ENCODE results near the gene ATP1A1.

The ATP1A1 gene

GRCh38 chr1:116402333-116402732 lies 29.3 kb downstream of the ATP1A1 start:
- H3K4me3 ChIP-seq (ENCODE audit: low read depth, low read length): no peak overlapping the region
- TF ChIP-seq CTCF (IDR thresholded peaks at IDR 0.05; ENCODE audit: low read depth, low read length) (no peak), MYC (IDR thresholded peaks at IDR 0.05; ENCODE audit: low read depth, low read length) (no peak), POLR2A (IDR thresholded peaks at IDR 0.05; ENCODE audit: extremely low read depth, insufficient read length) (no peak), MAX (IDR thresholded peaks at IDR 0.05; ENCODE audit: low read depth, low read length) (no peak)
- DNase-seq (ENCODE audit: low read depth): no peak

GRCh38 chr1:116403496-116404136 lies 30.6 kb downstream of the ATP1A1 start:
- DNase-seq (ENCODE audit: low read depth): no peak
- TF ChIP-seq MAX (IDR thresholded peaks at IDR 0.05; ENCODE audit: low read depth, low read length) (no peak), POLR2A (IDR thresholded peaks at IDR 0.05; ENCODE audit: extremely low read depth, insufficient read length) (no peak), CTCF (IDR thresholded peaks at IDR 0.05; ENCODE audit: low read depth, low read length) (no peak), MYC (IDR thresholded peaks at IDR 0.05; ENCODE audit: low read depth, low read length) (no peak)
- H3K4me3 ChIP-seq (ENCODE audit: low read depth, low read length): no peak overlapping the region

- no peak overlapping the region for H3K4me3 ChIP-seq (ENCODE audit: low read depth, low read length)
- TF ChIP-seq MYC (IDR thresholded peaks at IDR 0.05; ENCODE audit: low read depth, low read length) (no peak), MAX (IDR thresholded peaks at IDR 0.05; ENCODE audit: low read depth, low read length) (no peak), CTCF (IDR thresholded peaks at IDR 0.05; ENCODE audit: low read depth, low read length) (no peak)
- no peak for DNase-seq (ENCODE audit: low read depth)
These were observed 31.7 kb downstream of the ATP1A1 start for GRCh38 chr1:116404699-116405098.

GRCh38 chr1:116405241-116406135 lies 32.4 kb downstream of the ATP1A1 start:
- no peak for DNase-seq (ENCODE audit: low read depth)
- no peak overlapping the region for H3K4me3 ChIP-seq (ENCODE audit: low read depth, low read length)
- TF ChIP-seq POLR2A (IDR thresholded peaks at IDR 0.05; ENCODE audit: extremely low read depth, insufficient read length): no peak
- no peak for TF ChIP-seq MAX (IDR thresholded peaks at IDR 0.05; ENCODE audit: low read depth, low read length)
- no peak for TF ChIP-seq MYC (IDR thresholded peaks at IDR 0.05; ENCODE audit: low read depth, low read length)
- no peak for TF ChIP-seq CTCF (IDR thresholded peaks at IDR 0.05; ENCODE audit: low read depth, low read length)

GRCh38 chr1:116407033-116407432 lies 34.0 kb downstream of the ATP1A1 start:
- no peak overlapping the region for H3K4me3 ChIP-seq (ENCODE audit: low read depth, low read length)
- no peak for TF ChIP-seq MYC (IDR thresholded peaks at IDR 0.05; ENCODE audit: low read depth, low read length)
- TF ChIP-seq POLR2A (IDR thresholded peaks at IDR 0.05; ENCODE audit: extremely low read depth, insufficient read length): no peak
- no peak for TF ChIP-seq MAX (IDR thresholded peaks at IDR 0.05; ENCODE audit: low read depth, low read length)
- TF ChIP-seq CTCF (IDR thresholded peaks at IDR 0.05; ENCODE audit: low read depth, low read length): no peak
- DNase-seq (ENCODE audit: low read depth): no peak
